Bronchial epithelial cell (primary cell): Measurements from ENCODE around the gene ALDH4A1. TPM values are rescaled to one million over a fixed set of nuclear protein-coding genes. Genes with fewer than 3 reads are reported as not detected.

Experiments
- DNase-seq: peaks from one replicate; pipeline ENCODE4 v3.0.0-alpha.2; 2010; ENCODE audit warnings: low read depth
- FAIRE-seq: peaks from 2 replicates; lab custom pipeline; 2011; peaks lifted over from hg19 to GRCh38; lab: Jason Lieb, UNC
- H3K27me3 ChIP-seq: 2 replicates; pipeline ENCODE4 v1.5.1; 2011; ENCODE audit warnings: low read length; ENCODE audit not compliant: control insufficient read depth, insufficient read depth
- H3K36me3 ChIP-seq: 2 replicates; pipeline ENCODE4 v1.5.1; 2011; ENCODE audit warnings: low read length; ENCODE audit not compliant: control insufficient read depth, insufficient read depth
- H3K4me3 ChIP-seq: 2 replicates; pipeline ENCODE4 v1.5.1; 2011; ENCODE audit warnings: mild to moderate bottlenecking, low read depth, low read length, control low read depth
- total RNA-seq: library from RNA; depleted of rRNA; stranded (reverse); fragments of >200 nt; gene quantifications from 2 replicates; pipeline ENCODE4 v1.2.1, GENCODE V29; 2014
- TF ChIP-seq, protein P1 (sequence below): IDR thresholded peaks from 2 replicates; pipeline ENCODE4 v1.5.1; 2011; ENCODE audit warnings: mild to moderate bottlenecking, moderate library complexity, low read length, control low read depth, inconsistent platforms; ENCODE audit not compliant: insufficient read depth, severe bottlenecking

Gene ALDH4A1
- total RNA-seq, 1 donor from 2014 or later = 15.8 TPM

DNA sequence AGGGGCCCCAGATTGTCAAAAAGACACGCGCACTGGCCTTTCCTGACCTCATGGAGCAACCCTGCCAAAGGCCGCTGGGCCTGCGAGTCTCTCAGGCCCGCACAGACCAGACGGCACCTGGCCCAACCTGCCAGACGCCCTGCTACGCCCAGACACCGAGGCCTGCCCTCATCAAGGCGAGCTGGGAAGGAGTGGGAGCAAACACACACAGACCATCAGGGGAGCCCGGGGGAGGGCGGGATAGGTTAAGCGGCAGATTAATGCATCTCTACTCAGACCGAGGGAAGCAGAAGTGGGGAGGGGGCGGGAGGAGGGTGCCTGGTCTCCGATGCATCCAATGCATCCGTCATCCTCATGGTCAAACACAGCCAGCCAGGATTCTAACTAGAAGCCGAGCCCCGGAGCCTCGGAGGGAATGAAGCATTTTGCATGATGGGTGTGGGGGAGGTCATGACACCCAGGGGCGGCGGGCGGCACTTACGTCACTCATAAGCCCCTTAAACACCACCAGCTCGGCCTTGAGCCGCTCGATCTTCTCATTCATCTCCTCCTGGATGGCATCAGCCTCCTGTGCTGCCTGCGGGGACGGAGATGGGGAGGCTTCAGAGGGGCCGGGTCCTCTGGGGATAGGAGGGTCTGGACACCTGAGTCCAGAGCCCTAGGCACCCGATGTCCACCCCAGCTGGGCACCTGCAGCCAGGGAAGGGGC is 17.0 kb upstream of the ALDH4A1 start:
- no peak for FAIRE-seq
- peaks cover 35% of the 10 kb centered on the region for H3K36me3 ChIP-seq
- TF ChIP-seq, protein P1, sequence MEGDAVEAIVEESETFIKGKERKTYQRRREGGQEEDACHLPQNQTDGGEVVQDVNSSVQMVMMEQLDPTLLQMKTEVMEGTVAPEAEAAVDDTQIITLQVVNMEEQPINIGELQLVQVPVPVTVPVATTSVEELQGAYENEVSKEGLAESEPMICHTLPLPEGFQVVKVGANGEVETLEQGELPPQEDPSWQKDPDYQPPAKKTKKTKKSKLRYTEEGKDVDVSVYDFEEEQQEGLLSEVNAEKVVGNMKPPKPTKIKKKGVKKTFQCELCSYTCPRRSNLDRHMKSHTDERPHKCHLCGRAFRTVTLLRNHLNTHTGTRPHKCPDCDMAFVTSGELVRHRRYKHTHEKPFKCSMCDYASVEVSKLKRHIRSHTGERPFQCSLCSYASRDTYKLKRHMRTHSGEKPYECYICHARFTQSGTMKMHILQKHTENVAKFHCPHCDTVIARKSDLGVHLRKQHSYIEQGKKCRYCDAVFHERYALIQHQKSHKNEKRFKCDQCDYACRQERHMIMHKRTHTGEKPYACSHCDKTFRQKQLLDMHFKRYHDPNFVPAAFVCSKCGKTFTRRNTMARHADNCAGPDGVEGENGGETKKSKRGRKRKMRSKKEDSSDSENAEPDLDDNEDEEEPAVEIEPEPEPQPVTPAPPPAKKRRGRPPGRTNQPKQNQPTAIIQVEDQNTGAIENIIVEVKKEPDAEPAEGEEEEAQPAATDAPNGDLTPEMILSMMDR = no peak

DNA sequence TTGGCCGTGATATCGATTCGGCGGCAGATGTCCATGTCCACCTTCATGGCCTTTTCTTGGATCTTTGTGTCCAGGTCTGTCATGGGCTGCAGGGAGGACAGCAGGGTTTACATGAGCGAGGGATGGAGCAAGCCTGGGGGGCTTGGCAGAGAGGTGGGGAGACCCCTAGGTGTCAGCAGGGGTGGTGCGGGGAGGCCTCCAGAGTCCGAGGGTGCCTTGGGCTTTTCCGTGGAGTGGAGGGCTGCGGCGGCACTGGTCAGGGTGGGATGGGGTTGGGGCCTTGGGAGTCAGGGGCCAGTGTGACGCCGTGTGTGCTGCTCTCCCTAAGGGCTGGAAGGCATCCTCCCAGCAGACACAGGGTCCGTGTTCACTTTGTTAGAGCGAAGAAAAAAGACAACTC is 16.1 kb upstream of the ALDH4A1 start:
- Histone ChIP-seq H3K36me3 (peaks cover 35% of the 10 kb centered on the region), H3K4me3 (no peak overlapping the region), H3K27me3 (no peaks in the 10 kb centered on the region)
- no peak for DNase-seq
- no peak for FAIRE-seq
- TF ChIP-seq, protein P1 = no peak

More for the DNA sequence above, 17.0 kb upstream of the ALDH4A1 start:
- H3K27me3 ChIP-seq = no peaks in the 10 kb centered on the region
- no peak for DNase-seq
- no peak overlapping the region for H3K4me3 ChIP-seq

- DNase-seq = no peak
- no peak overlapping the region for H3K4me3 ChIP-seq
- H3K27me3 ChIP-seq = no peaks in the 10 kb centered on the region
- no peak for FAIRE-seq
- H3K36me3 ChIP-seq = peaks cover 42% of the 10 kb centered on the region
- TF ChIP-seq, protein P1 = no peak
Observed at GRCh38 chr1:18917071-18917799, 14.9 kb upstream of the ALDH4A1 start.

DNA sequence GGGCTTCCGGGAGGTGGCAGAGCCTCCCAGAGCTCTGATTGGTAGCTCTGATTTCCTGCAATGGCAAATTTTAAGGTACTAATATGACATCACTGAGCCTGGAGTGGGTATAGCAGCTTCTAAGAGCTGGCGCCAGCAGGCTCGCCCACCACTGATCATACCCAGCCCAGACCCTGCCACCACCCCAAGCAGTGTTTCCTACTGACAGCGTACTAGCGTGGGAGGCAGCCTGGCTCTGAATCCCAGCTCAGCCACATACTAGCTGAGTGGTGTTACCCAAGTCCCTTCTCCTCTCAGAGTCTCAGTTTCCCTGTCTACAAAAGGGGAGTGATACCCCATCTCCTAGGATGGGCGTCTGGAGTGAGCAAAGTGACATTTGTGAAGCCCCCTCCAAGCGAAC is 13.0 kb upstream of the ALDH4A1 start:
- DNase-seq = no peak
- H3K4me3 ChIP-seq = no peak overlapping the region
- H3K36me3 ChIP-seq = peaks cover 47% of the 10 kb centered on the region
- FAIRE-seq = no peak
- no peaks in the 10 kb centered on the region for H3K27me3 ChIP-seq
- TF ChIP-seq, protein P1 = no peak

DNA sequence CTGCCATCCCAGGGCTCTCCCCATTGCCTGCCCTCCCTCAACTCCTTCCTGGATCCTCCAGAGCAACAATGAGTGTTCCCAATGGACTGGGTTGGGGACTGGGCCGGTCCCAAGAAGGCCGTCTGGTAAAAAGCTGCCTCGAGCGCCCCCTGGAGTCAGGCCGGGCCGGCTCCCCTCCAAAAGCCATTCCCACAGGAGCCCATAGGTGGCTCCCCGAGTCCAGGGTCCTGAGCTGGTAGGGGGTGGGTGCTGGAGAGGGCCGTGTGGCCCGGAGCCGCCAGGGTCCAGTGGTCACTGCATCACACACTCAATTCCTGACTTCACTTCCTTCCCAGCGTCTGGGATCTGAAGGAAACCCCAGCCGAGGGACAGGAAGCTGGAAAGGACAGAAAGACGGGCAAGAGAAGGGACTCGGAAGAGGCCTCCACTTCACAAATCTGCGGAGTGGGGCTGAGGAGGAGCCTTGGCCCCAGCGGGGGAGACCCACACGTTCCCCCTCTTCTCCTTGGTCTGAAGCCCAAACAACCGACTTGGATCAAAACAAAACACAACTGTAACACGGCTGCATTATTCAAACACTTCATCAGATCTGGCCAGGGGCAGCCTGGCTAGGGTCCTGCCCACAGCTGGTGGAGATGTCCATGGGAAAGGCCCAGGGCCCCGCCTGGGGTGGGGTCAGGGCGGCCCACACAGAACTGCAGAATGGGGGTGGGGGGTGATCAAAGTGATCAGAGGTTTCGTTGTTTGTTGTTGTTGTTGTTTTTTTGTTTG is 10.9 kb upstream of the ALDH4A1 start:
- H3K36me3 ChIP-seq = peaks cover 56% of the 10 kb centered on the region
- H3K4me3 ChIP-seq = no peak overlapping the region
- FAIRE-seq = no peak
- TF ChIP-seq, protein P1 = peak; percentile 100
- DNase-seq = peak; percentile 42
- no peaks in the 10 kb centered on the region for H3K27me3 ChIP-seq
